AG09319 (cell line): ENCODE measurements around the gene COBL.

Experiments
- DNase-seq: peaks from one replicate; pipeline ENCODE4 v3.0.0-alpha.2; 2010; ENCODE audit warnings: low read depth; ENCODE audit errors: extremely low read depth
- CTCF ChIP-seq: IDR thresholded peaks from 2 replicates; pipeline ENCODE4 v1.5.1; 2011; ENCODE audit warnings: low read depth, mild to moderate bottlenecking, inconsistent platforms, low read length, moderate library complexity

The COBL gene

GRCh38 chr7:51279391-51280023 lies 37.1 kb downstream of the COBL start:
- no peak for TF ChIP-seq CTCF
- DNase-seq = no peak

GRCh38 chr7:51278797-51279196 lies 37.8 kb downstream of the COBL start:
- no peak for DNase-seq
- TF ChIP-seq CTCF = no peak

- TF ChIP-seq CTCF = no peak
- no peak for DNase-seq
Observed at GRCh38 chr7:51276967-51277366, 39.6 kb downstream of the COBL start.

- DNase-seq = no peak
- TF ChIP-seq CTCF = no peak
Observed at GRCh38 chr7:51276091-51276605, 40.5 kb downstream of the COBL start.

- no peak for DNase-seq
Observed at GRCh38 chr7:51275532-51275931, 41.1 kb downstream of the COBL start.

GRCh38 chr7:51274955-51275354 lies 41.7 kb downstream of the COBL start:
- no peak for DNase-seq
- TF ChIP-seq CTCF = no peak

More at GRCh38 chr7:51275532-51275931, 41.1 kb downstream of the COBL start:
- no peak for TF ChIP-seq CTCF

- no peak for DNase-seq
- no peak for TF ChIP-seq CTCF
Observed at GRCh38 chr7:51274001-51274400, 42.6 kb downstream of the COBL start.
